Fibroblast of villous mesenchyme (primary cell): ENCODE measurements around the gene EFS. TPM values are rescaled to one million over a fixed set of nuclear protein-coding genes. Genes with fewer than 3 reads are reported as not detected.

Source experiments
- DNase-seq: peaks from one replicate; pipeline ENCODE4 v3.0.0-alpha.2; 2010; ENCODE audit warnings: low read depth
- H3K4me3 ChIP-seq: 2 replicates; pipeline ENCODE4 v1.5.1; 2011; ENCODE audit warnings: low read depth, mild to moderate bottlenecking, low read length
- small RNA-seq: library from RNA; depleted of rRNA; stranded (forward); fragments of <200 nt; gene quantifications from one replicate; pipeline ENCODE3, GENCODE V24; 2012
- total RNA-seq: library from RNA; depleted of rRNA; stranded (reverse); fragments of >200 nt; gene quantifications from 2 replicates; pipeline ENCODE4 v1.2.3, GENCODE V29; 2012
- TF ChIP-seq, protein P1 (sequence below): IDR thresholded peaks from 2 replicates; pipeline ENCODE4 v1.5.1; 2012; ENCODE audit warnings: low read depth, mild to moderate bottlenecking, low read length; ENCODE audit not compliant: insufficient read depth

The EFS gene
- total RNA-seq, 1 donor = 7.8 TPM

- H3K4me3 ChIP-seq = peak overlapping the region; percentile 4
- no peak for DNase-seq
- TF ChIP-seq, protein P1, sequence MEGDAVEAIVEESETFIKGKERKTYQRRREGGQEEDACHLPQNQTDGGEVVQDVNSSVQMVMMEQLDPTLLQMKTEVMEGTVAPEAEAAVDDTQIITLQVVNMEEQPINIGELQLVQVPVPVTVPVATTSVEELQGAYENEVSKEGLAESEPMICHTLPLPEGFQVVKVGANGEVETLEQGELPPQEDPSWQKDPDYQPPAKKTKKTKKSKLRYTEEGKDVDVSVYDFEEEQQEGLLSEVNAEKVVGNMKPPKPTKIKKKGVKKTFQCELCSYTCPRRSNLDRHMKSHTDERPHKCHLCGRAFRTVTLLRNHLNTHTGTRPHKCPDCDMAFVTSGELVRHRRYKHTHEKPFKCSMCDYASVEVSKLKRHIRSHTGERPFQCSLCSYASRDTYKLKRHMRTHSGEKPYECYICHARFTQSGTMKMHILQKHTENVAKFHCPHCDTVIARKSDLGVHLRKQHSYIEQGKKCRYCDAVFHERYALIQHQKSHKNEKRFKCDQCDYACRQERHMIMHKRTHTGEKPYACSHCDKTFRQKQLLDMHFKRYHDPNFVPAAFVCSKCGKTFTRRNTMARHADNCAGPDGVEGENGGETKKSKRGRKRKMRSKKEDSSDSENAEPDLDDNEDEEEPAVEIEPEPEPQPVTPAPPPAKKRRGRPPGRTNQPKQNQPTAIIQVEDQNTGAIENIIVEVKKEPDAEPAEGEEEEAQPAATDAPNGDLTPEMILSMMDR = no peak
Observed at GRCh38 chr14:23308721-23309445, 56.1 kb downstream of the EFS start.

DNA sequence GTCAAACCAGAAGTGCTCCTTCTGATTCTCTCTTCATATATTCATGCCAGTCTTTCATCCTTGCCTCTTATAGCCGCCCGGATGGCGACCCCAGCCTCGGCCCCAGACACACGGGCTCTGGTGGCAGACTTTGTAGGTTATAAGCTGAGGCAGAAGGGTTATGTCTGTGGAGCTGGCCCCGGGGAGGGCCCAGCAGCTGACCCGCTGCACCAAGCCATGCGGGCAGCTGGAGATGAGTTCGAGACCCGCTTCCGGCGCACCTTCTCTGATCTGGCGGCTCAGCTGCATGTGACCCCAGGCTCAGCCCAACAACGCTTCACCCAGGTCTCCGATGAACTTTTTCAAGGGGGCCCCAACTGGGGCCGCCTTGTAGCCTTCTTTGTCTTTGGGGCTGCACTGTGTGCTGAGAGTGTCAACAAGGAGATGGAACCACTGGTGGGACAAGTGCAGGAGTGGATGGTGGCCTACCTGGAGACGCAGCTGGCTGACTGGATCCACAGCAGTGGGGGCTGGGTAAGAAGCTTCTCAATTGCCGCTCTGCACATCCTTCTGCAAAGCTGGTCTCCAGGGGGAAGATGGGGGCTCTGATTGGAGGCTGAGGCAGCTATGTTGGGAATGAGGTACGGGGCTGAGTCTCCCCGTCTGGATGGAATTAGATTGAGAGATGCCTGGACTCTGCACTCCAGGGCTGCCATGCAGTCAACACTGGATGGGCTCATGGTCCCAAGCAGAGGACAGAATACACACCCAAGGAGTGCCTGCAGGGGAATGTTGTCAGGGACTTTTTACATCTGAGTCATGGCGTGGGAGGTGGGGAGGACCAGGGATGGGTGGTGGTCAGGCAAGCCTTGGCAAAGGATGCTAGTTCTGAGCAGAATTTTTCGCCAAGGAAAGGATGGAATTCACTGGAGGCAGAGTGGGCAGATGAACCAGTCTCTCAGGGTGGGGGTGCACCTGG, 57.0 kb downstream of the EFS start:
- TF ChIP-seq, protein P1 = no peak
- peak overlapping the region; percentile 94 for H3K4me3 ChIP-seq
- peak; percentile 9 for DNase-seq

- DNase-seq = no peak
Observed at GRCh38 chr14:23307146-23307530, 57.8 kb downstream of the EFS start.

GRCh38 chr14:23306412-23307145, 58.4 kb downstream of the EFS start, which contains the start of gene BCL2L2:
Gene BCL2L2, plus strand, starts transcription at chr14:23306833. Its CDS starts 935 bp downstream, at chr14:23307768.
- H3K4me3 ChIP-seq = peak within 1 kb of the TSS; percentile 94
- DNase-seq = peak; percentile 94
- TF ChIP-seq, protein P1 = no peak

More at GRCh38 chr14:23307146-23307530, 57.8 kb downstream of the EFS start:
- TF ChIP-seq, protein P1 = no peak
- H3K4me3 ChIP-seq = peak overlapping the region; percentile 94

Small RNAs within 50 kb of the gene (small RNA-seq; reads per million reads assigned to genes)
- not detected for gene MIR208A

Other genes with a start within 250 kb of the EFS start
- gene CEBPE, start 245.9 kb downstream of the EFS start, total RNA-seq = not detected in 2 replicates
- 0.86 and 0.97 TPM in 2 replicates for gene SLC7A8, start 181.5 kb downstream of the EFS start, total RNA-seq
- gene RNF212B, start 127.2 kb downstream of the EFS start, total RNA-seq = not detected in 2 replicates
- 4.2 and 6.0 TPM in 2 replicates for gene HOMEZ, start 79.0 kb downstream of the EFS start, total RNA-seq
- gene PPP1R3E, start 62.3 kb downstream of the EFS start, total RNA-seq = 3.0 and 5.8 TPM in 2 replicates
- gene BCL2L2, start 58.3 kb downstream of the EFS start, total RNA-seq = 17.7 and 20.7 TPM in 2 replicates
- 51.2 and 75.1 TPM in 2 replicates for gene PABPN1, start 43.7 kb downstream of the EFS start, total RNA-seq
- gene SLC22A17, start 12.3 kb downstream of the EFS start, total RNA-seq = 14.8 and 16.4 TPM in 2 replicates
- gene IL25, start 7.6 kb upstream of the EFS start, total RNA-seq = not detected in 2 replicates
- gene CMTM5, start 11.9 kb upstream of the EFS start, total RNA-seq = not detected in 2 replicates
- not detected in 2 replicates for gene MYH6, start 43.1 kb upstream of the EFS start, total RNA-seq
- gene MYH7, start 70.5 kb upstream of the EFS start, total RNA-seq = not detected in 2 replicates
- gene NGDN, start 104.5 kb upstream of the EFS start, total RNA-seq = 41.9 and 44.8 TPM in 2 replicates
- under 0.01 TPM in 2 replicates for gene ZFHX2, start 186.6 kb upstream of the EFS start, total RNA-seq
- gene THTPA, start 191.1 kb upstream of the EFS start, total RNA-seq = 15.5 and 18.0 TPM in 2 replicates
- gene AP1G2, start 202.6 kb upstream of the EFS start, total RNA-seq = 18.1 and 20.0 TPM in 2 replicates
- not detected in 2 replicates for gene JPH4, start 213.6 kb upstream of the EFS start, total RNA-seq